ENCODE measurements around the gene GGA3. TPM values are rescaled to one million over a fixed set of nuclear protein-coding genes. Genes with fewer than 3 reads are reported as not detected.

GGA3 gene
- total RNA-seq, 1 experiment from 2014 or later, result 61.6 TPM

DNA sequence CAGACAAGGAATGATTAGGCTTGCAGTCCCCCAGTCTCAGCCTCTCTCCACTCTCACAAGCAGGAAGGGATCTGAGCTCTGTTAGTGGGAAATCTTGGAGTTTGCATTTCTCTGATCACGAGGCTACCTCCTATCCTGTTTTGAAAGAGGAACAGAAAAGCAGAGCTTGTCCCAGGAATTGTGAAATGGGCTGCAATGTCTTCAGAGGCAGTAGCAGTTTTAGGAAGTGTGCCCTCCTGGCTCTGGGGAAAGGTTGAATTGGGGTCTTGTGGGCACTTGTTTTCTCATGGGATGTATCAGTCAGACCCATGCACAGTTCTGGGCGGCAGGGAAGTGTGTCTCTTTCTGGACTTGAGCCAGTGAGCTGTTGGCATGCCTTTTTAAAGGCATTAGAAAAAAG is 33.1 kb downstream of the GGA3 start:
- Histone ChIP-seq H3K36me3 (ENCODE audit: control insufficient read depth, insufficient read depth, low read length) (peaks cover 20% of the 10 kb centered on the region), H3K27ac (ENCODE audit: low read length) (no peak overlapping the region), H3K4me1 (ENCODE audit: control insufficient read depth, insufficient read depth, low read length) (no peaks in the 10 kb centered on the region), H3K27me3 (ENCODE audit: control insufficient read depth, insufficient read depth, low read length) (no peaks in the 10 kb centered on the region), H3K9me3 (ENCODE audit: control insufficient read depth, insufficient read depth, low read depth, low read length) (no peaks in the 10 kb centered on the region), H3K4me3 (ENCODE audit: low read depth in 2 of 2, low read length in 2 of 2) (no peak overlapping the region)
- in situ Hi-C loops (cut with HindIII; ENCODE audit: low pct_unique_long_range_greater_than_20kb, low sequenced_read_pairs) (no loop called here), intact Hi-C loops (cut with micrococcal nuclease; ENCODE audit: unreplicated experiment) (no loop called here)
- ATAC-seq (no peak), DNase-seq (ENCODE audit: low read depth, low spot score) (no peak)
- BruUV-seq (replicated peaks), result TSS peak; percentile 40
- POLR2A ChIA-PET, result no interaction called here
- CTCF ChIA-PET, result no interaction called here
- no peak for TF ChIP-seq TCF7L2 (IDR thresholded peaks at IDR 0.05; ENCODE audit: low read depth, low read length)
- no peak for TF ChIP-seq POLR2AphosphoS5 (IDR thresholded peaks at IDR 0.05; ENCODE audit: low read depth, low read length)
- TF ChIP-seq, protein P1, sequence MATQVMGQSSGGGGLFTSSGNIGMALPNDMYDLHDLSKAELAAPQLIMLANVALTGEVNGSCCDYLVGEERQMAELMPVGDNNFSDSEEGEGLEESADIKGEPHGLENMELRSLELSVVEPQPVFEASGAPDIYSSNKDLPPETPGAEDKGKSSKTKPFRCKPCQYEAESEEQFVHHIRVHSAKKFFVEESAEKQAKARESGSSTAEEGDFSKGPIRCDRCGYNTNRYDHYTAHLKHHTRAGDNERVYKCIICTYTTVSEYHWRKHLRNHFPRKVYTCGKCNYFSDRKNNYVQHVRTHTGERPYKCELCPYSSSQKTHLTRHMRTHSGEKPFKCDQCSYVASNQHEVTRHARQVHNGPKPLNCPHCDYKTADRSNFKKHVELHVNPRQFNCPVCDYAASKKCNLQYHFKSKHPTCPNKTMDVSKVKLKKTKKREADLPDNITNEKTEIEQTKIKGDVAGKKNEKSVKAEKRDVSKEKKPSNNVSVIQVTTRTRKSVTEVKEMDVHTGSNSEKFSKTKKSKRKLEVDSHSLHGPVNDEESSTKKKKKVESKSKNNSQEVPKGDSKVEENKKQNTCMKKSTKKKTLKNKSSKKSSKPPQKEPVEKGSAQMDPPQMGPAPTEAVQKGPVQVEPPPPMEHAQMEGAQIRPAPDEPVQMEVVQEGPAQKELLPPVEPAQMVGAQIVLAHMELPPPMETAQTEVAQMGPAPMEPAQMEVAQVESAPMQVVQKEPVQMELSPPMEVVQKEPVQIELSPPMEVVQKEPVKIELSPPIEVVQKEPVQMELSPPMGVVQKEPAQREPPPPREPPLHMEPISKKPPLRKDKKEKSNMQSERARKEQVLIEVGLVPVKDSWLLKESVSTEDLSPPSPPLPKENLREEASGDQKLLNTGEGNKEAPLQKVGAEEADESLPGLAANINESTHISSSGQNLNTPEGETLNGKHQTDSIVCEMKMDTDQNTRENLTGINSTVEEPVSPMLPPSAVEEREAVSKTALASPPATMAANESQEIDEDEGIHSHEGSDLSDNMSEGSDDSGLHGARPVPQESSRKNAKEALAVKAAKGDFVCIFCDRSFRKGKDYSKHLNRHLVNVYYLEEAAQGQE (IDR thresholded peaks at IDR 0.05; ENCODE audit: insufficient read depth in 1 of 2, low read depth in 2 of 2, low read length in 1 of 2), result no peak
- TF ChIP-seq, protein P2, sequence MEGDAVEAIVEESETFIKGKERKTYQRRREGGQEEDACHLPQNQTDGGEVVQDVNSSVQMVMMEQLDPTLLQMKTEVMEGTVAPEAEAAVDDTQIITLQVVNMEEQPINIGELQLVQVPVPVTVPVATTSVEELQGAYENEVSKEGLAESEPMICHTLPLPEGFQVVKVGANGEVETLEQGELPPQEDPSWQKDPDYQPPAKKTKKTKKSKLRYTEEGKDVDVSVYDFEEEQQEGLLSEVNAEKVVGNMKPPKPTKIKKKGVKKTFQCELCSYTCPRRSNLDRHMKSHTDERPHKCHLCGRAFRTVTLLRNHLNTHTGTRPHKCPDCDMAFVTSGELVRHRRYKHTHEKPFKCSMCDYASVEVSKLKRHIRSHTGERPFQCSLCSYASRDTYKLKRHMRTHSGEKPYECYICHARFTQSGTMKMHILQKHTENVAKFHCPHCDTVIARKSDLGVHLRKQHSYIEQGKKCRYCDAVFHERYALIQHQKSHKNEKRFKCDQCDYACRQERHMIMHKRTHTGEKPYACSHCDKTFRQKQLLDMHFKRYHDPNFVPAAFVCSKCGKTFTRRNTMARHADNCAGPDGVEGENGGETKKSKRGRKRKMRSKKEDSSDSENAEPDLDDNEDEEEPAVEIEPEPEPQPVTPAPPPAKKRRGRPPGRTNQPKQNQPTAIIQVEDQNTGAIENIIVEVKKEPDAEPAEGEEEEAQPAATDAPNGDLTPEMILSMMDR (IDR thresholded peaks at IDR 0.05), result no peak
- no peak for TF ChIP-seq SIN3A (IDR thresholded peaks at IDR 0.05; ENCODE audit: borderline replicate concordance, insufficient read depth, low read depth, low read length)

GRCh38 chr17:75227729-75228128 is 33.7 kb downstream of the GGA3 start:
- peaks cover 22% of the 10 kb centered on the region for H3K36me3 ChIP-seq (ENCODE audit: control insufficient read depth, insufficient read depth, low read length)
- ATAC-seq, result no peak
- intact Hi-C loops (cut with micrococcal nuclease; ENCODE audit: unreplicated experiment) (no loop called here), in situ Hi-C loops (cut with HindIII; ENCODE audit: low pct_unique_long_range_greater_than_20kb, low sequenced_read_pairs) (no loop called here)
- no peaks in the 10 kb centered on the region for H3K4me1 ChIP-seq (ENCODE audit: control insufficient read depth, insufficient read depth, low read length)
- CTCF ChIA-PET, result no interaction called here
- no peaks in the 10 kb centered on the region for H3K27me3 ChIP-seq (ENCODE audit: control insufficient read depth, insufficient read depth, low read length)
- no TSS peak for BruUV-seq (replicated peaks)
- TF ChIP-seq TCF7L2 (IDR thresholded peaks at IDR 0.05; ENCODE audit: low read depth, low read length) (no peak), SIN3A (IDR thresholded peaks at IDR 0.05; ENCODE audit: borderline replicate concordance, insufficient read depth, low read depth, low read length) (no peak), POLR2AphosphoS5 (IDR thresholded peaks at IDR 0.05; ENCODE audit: low read depth, low read length) (no peak)
- TF ChIP-seq, protein P1 (IDR thresholded peaks at IDR 0.05; ENCODE audit: insufficient read depth in 1 of 2, low read depth in 2 of 2, low read length in 1 of 2), result no peak
- TF ChIP-seq, protein P2 (IDR thresholded peaks at IDR 0.05), result no peak
- POLR2A ChIA-PET, result no interaction called here
- H3K27ac ChIP-seq (ENCODE audit: low read length), result no peak overlapping the region
- DNase-seq (ENCODE audit: low read depth, low spot score), result no peak
- H3K9me3 ChIP-seq (ENCODE audit: control insufficient read depth, insufficient read depth, low read depth, low read length), result no peaks in the 10 kb centered on the region
- no peak overlapping the region for H3K4me3 ChIP-seq (ENCODE audit: low read depth in 2 of 2, low read length in 2 of 2)

Measured in Panc1 (cell line).